WTC11 (cell line): ENCODE data around the gene PALM3. TPM values are rescaled to one million over a fixed set of nuclear protein-coding genes. Genes with fewer than 3 reads are reported as not detected.
"Not testable (repeated sequence)": the region's sequence is repeated elsewhere in the genome, so short reads cannot be mapped to it uniquely, and the experiment has no call there.

ENCODE experiments used
- ATAC-seq: fragments of 200-7000 bp; cut with Tn5 transposase; 2 replicates; pipeline ENCODE4 v1.10.0; 2021; ENCODE audit warnings: mild to moderate bottlenecking, moderate library complexity
- CTCF ChIA-PET: fragments of 300-600 bp; sonication (Branson Sonifier 250); formaldehyde crosslinking; loops from one replicate; lab custom pipeline; 2021; ENCODE audit warnings: antibody characterized with exemption; lab: Charles Lee
- POLR2A ChIA-PET: fragments of 350-600 bp; sonication (Branson Sonifier 250); formaldehyde crosslinking; loops from one replicate; lab custom pipeline; 2021; ENCODE audit warnings: antibody characterized with exemption; lab: Charles Lee
- DNase-seq: peaks from one replicate; pipeline ENCODE4 v3.0.0; 2021; ENCODE audit warnings: low spot score
- H3K27ac Mint-ChIP-seq: 2 replicates; pipeline ENCODE4 v1.8.0; 2021; ENCODE audit warnings: mixed read lengths
- H3K27me3 Mint-ChIP-seq: 2 replicates; pipeline ENCODE4 v1.8.0; 2021; ENCODE audit warnings: low read depth, mild to moderate bottlenecking, moderate library complexity, mixed read lengths
- H3K36me3 Mint-ChIP-seq: 2 replicates; pipeline ENCODE4 v1.8.0; 2021; ENCODE audit warnings: mixed read lengths
- H3K4me1 Mint-ChIP-seq: 2 replicates; pipeline ENCODE4 v1.8.0; 2022; ENCODE audit warnings: mixed read lengths
- H3K4me3 Mint-ChIP-seq: 2 replicates; pipeline ENCODE4 v1.8.0; 2021; ENCODE audit warnings: mild to moderate bottlenecking, moderate library complexity, mixed read lengths
- H3K9me3 Mint-ChIP-seq: 2 replicates; pipeline ENCODE4 v1.8.0; 2021; ENCODE audit warnings: mixed read lengths
- ATF3 ChIP-seq: sonication (generic); formaldehyde crosslinking; conservative IDR thresholded peaks from 2 replicates; pipeline ENCODE4 v1.8.1; 2022; ENCODE audit warnings: mild to moderate bottlenecking, missing genetic modification reagents
- ATF6 ChIP-seq: sonication (generic); formaldehyde crosslinking; IDR thresholded peaks from 2 replicates; pipeline ENCODE4 v1.8.1; 2023; ENCODE audit warnings: mild to moderate bottlenecking, missing genetic modification reagents
- CREB1 ChIP-seq: sonication (generic); formaldehyde crosslinking; IDR thresholded peaks from 2 replicates; pipeline ENCODE4 v1.8.0; 2023; ENCODE audit warnings: mild to moderate bottlenecking, missing genetic modification reagents
- E2F5 ChIP-seq: sonication (generic); formaldehyde crosslinking; IDR thresholded peaks from 2 replicates; pipeline ENCODE4 v1.8.1; 2022; ENCODE audit warnings: mild to moderate bottlenecking, moderate library complexity, missing genetic modification reagents
- ETV6 ChIP-seq: sonication (generic); formaldehyde crosslinking; IDR thresholded peaks from 2 replicates; pipeline ENCODE4 v1.8.1; 2022; ENCODE audit warnings: mild to moderate bottlenecking, missing genetic modification reagents
- FOXP1 ChIP-seq: sonication (generic); formaldehyde crosslinking; IDR thresholded peaks from 2 replicates; pipeline ENCODE4 v1.8.0; 2022; ENCODE audit warnings: missing genetic modification reagents, mild to moderate bottlenecking, moderate library complexity, borderline replicate concordance
- FOXP4 ChIP-seq: sonication (generic); formaldehyde crosslinking; IDR thresholded peaks from 2 replicates; pipeline ENCODE4 v1.8.0; 2022; ENCODE audit warnings: mild to moderate bottlenecking, missing genetic modification reagents
- IRF1 ChIP-seq: sonication (generic); formaldehyde crosslinking; IDR thresholded peaks from 2 replicates; pipeline ENCODE4 v1.8.0; 2023; ENCODE audit warnings: missing genetic modification reagents
- KAT7 ChIP-seq: sonication (generic); formaldehyde crosslinking; IDR thresholded peaks from 2 replicates; pipeline ENCODE4 v1.8.1; 2023; ENCODE audit warnings: missing genetic modification reagents, mild to moderate bottlenecking, borderline replicate concordance
- NFE2L1 ChIP-seq: sonication (generic); formaldehyde crosslinking; IDR thresholded peaks from 2 replicates; pipeline ENCODE4 v1.8.1; 2023; ENCODE audit warnings: missing genetic modification reagents
- SMAD3 ChIP-seq: sonication (generic); formaldehyde crosslinking; IDR thresholded peaks from 2 replicates; pipeline ENCODE4 v1.8.0; 2022; ENCODE audit warnings: missing genetic modification reagents, mild to moderate bottlenecking, borderline replicate concordance
- STAT6 ChIP-seq: sonication (generic); formaldehyde crosslinking; conservative IDR thresholded peaks from 2 replicates; pipeline ENCODE4 v1.8.1; 2023; ENCODE audit warnings: mild to moderate bottlenecking, low read depth, missing genetic modification reagents, moderate library complexity
- ZBTB43 ChIP-seq: sonication (generic); formaldehyde crosslinking; IDR thresholded peaks from 2 replicates; pipeline ENCODE4 v1.8.1; 2023; ENCODE audit warnings: mild to moderate bottlenecking, missing genetic modification reagents
- ZNF281 ChIP-seq: sonication (generic); formaldehyde crosslinking; IDR thresholded peaks from 2 replicates; pipeline ENCODE4 v1.8.0; 2023; ENCODE audit warnings: mild to moderate bottlenecking, missing genetic modification reagents
- ZNF317 ChIP-seq: sonication (generic); formaldehyde crosslinking; IDR thresholded peaks from 2 replicates; pipeline ENCODE4 v1.8.1; 2023; ENCODE audit warnings: low read depth, mild to moderate bottlenecking, moderate library complexity, missing genetic modification reagents, borderline replicate concordance
- ZNF425 ChIP-seq: fragments of 250-450 bp; sonication (Bioruptor Pico); conservative IDR thresholded peaks from 2 replicates; pipeline ENCODE4 v1.9.0; 2021; ENCODE audit warnings: mild to moderate bottlenecking
- total RNA-seq: library from RNA; stranded (reverse); gene quantifications from 3 replicates; pipeline ENCODE4 v1.2.3, GENCODE V29; 2021

The PALM3 gene
- total RNA-seq, 1 experiment from 2014 or later, result 31.1 TPM

GRCh38 chr19:14035706-14036105 is 26.2 kb downstream of the PALM3 start (continued):
- TF ChIP-seq ZNF281 (CRISPR knock-in tag) (no peak), ZNF425 (CRISPR knock-in tag) (no peak), E2F5 (CRISPR knock-in tag) (no peak), FOXP4 (no peak), NFE2L1 (CRISPR knock-in tag) (no peak), CREB1 (no peak), KAT7 (no peak), ETV6 (CRISPR knock-in tag) (no peak), SMAD3 (CRISPR knock-in tag) (no peak), ZBTB43 (CRISPR knock-in tag) (no peak), ATF3 (CRISPR knock-in tag) (no peak), ZNF317 (CRISPR knock-in tag) (no peak)
- TF ChIP-seq, all 79 proteins: peak for 0

- POLR2A ChIA-PET, result interaction anchor here (0.6 kb wide), 1 partner anchor 57 kb away, joined by 3 read pairs; no protein-coding TSS in a partner anchor
- H3K27ac Mint-ChIP-seq, ATAC-seq, H3K36me3 Mint-ChIP-seq, DNase-seq, H3K9me3 Mint-ChIP-seq, H3K4me1 Mint-ChIP-seq, H3K4me3 Mint-ChIP-seq: not testable (repeated sequence)
- H3K27me3 Mint-ChIP-seq, result peaks cover 13% of the 10 kb centered on the region
- CTCF ChIA-PET, result interaction anchor here (0.6 to 1.7 kb wide), 6 partner anchors 10 to 37 kb away, joined by 3 to 6 read pairs (median 4); partner anchors contain the start of gene MISP3
These were observed 26.7 kb downstream of the PALM3 start for GRCh38 chr19:14035159-14035558.

GRCh38 chr19:14033946-14034345 is 27.9 kb downstream of the PALM3 start:
- Mint-ChIP-seq H3K27ac (peak overlapping the region; percentile 34; the same call in 1 of the 2 replicates), H3K9me3 (no peaks in the 10 kb centered on the region), H3K36me3 (no peaks in the 10 kb centered on the region), H3K4me1 (peaks cover 5% of the 10 kb centered on the region), H3K4me3 (no peak overlapping the region), H3K27me3 (peaks cover 15% of the 10 kb centered on the region)
- POLR2A ChIA-PET, result no interaction called here
- no peak for ATAC-seq
- CTCF ChIA-PET, result interaction anchor here (1.0 to 3.9 kb wide), 4 partner anchors 11 to 154 kb away, joined by 3 to 42 read pairs (median 4); no protein-coding TSS in a partner anchor
- DNase-seq, result no peak
- TF ChIP-seq IRF1 (CRISPR knock-in tag), result no peak
- TF ChIP-seq FOXP1, result no peak
- no peak for TF ChIP-seq ATF6 (CRISPR knock-in tag)
- no peak for TF ChIP-seq STAT6 (CRISPR knock-in tag)
